Measurements from ENCODE around the gene KCTD14.

KCTD14 gene

DNA sequence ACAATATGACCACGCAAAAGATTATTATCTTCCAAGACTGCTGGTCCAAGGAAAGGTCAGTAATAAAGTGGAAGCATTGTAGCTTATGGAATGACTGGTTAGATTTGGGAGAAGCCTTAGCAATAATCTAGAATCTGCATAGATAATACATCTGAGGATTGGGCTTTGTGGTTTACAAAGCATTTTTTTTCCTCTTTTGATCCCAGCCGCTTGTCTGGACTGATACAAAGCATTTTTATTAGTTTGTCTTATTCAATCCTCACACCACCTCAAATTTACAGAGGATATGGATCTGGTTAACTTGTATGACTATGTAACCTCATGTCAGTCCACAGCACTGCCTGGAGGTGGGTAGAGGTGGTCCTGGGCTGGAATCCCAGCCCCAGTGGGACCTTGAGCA is 39.6 kb upstream of the KCTD14 start:
- Histone ChIP-seq H3K4me2 (ENCODE audit: low read length) (no peak overlapping the region), H3K9ac (ENCODE audit: low read length) (no peak overlapping the region), H3K27me3 (ENCODE audit: insufficient read depth, low read length) (no peaks in the 10 kb centered on the region), H2AFZ (ENCODE audit: low read length) (no peak overlapping the region), H3K4me3 (ENCODE audit: low read depth, low read length, poor library complexity, severe bottlenecking) (no peak overlapping the region), H4K20me1 (ENCODE audit: insufficient read depth, low read length) (no peaks in the 10 kb centered on the region), H3K36me3 (ENCODE audit: insufficient read depth, low read length) (peaks cover 4% of the 10 kb centered on the region), H3K9me2 (ENCODE audit: low read depth, low read length) (no peaks in the 10 kb centered on the region), H3K9me3 (ENCODE audit: low read length) (no peaks in the 10 kb centered on the region), H3K79me2 (ENCODE audit: insufficient read depth, low read length) (no peaks in the 10 kb centered on the region), H3K4me1 (ENCODE audit: insufficient read depth, low read length, severe bottlenecking) (no peaks in the 10 kb centered on the region), H3K27ac (ENCODE audit: low read depth, low read length, poor library complexity, severe bottlenecking) (no peak overlapping the region), H3F3A (ENCODE audit: insufficient read depth, low read length) (no peaks in the 10 kb centered on the region)
- TF ChIP-seq, protein P1, sequence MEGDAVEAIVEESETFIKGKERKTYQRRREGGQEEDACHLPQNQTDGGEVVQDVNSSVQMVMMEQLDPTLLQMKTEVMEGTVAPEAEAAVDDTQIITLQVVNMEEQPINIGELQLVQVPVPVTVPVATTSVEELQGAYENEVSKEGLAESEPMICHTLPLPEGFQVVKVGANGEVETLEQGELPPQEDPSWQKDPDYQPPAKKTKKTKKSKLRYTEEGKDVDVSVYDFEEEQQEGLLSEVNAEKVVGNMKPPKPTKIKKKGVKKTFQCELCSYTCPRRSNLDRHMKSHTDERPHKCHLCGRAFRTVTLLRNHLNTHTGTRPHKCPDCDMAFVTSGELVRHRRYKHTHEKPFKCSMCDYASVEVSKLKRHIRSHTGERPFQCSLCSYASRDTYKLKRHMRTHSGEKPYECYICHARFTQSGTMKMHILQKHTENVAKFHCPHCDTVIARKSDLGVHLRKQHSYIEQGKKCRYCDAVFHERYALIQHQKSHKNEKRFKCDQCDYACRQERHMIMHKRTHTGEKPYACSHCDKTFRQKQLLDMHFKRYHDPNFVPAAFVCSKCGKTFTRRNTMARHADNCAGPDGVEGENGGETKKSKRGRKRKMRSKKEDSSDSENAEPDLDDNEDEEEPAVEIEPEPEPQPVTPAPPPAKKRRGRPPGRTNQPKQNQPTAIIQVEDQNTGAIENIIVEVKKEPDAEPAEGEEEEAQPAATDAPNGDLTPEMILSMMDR (IDR thresholded peaks at IDR 0.05; ENCODE audit: low read length), result no peak
- TF ChIP-seq EZH2 (IDR thresholded peaks at IDR 0.05; ENCODE audit: borderline replicate concordance, low read length), result no peak

DNA sequence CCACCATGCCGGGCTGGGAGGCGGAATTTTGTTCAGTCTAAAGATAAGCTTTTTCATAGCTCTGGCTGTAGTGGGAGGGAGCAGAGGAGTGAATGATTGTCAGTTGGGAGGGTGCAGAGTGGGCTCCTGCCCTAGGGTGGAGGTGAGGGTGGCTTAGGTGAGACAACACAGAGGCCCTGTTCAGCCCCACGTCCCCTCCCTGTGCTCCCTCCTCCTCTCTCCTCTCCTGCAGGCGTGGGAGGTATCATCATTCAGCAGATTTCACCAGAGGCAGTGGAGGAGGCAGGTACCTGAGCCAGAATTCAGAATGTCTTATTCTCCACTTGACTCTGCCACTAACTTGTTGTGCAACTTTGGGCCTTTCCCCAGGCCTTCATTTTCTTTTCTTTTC is 38.8 kb upstream of the KCTD14 start:
- Histone ChIP-seq H3K9me3 (ENCODE audit: low read length) (no peaks in the 10 kb centered on the region), H3K79me2 (ENCODE audit: insufficient read depth, low read length) (no peaks in the 10 kb centered on the region), H3K27ac (ENCODE audit: low read depth, low read length, poor library complexity, severe bottlenecking) (no peak overlapping the region), H3K9me2 (ENCODE audit: low read depth, low read length) (no peaks in the 10 kb centered on the region), H3F3A (ENCODE audit: insufficient read depth, low read length) (no peaks in the 10 kb centered on the region), H3K27me3 (ENCODE audit: insufficient read depth, low read length) (no peaks in the 10 kb centered on the region), H3K36me3 (ENCODE audit: insufficient read depth, low read length) (no peaks in the 10 kb centered on the region), H3K4me3 (ENCODE audit: low read depth, low read length, poor library complexity, severe bottlenecking) (no peak overlapping the region), H3K4me2 (ENCODE audit: low read length) (no peak overlapping the region), H4K20me1 (ENCODE audit: insufficient read depth, low read length) (no peaks in the 10 kb centered on the region), H3K4me1 (ENCODE audit: insufficient read depth, low read length, severe bottlenecking) (no peaks in the 10 kb centered on the region), H3K9ac (ENCODE audit: low read length) (no peak overlapping the region), H2AFZ (ENCODE audit: low read length) (no peak overlapping the region)
- TF ChIP-seq EZH2 (IDR thresholded peaks at IDR 0.05; ENCODE audit: borderline replicate concordance, low read length), result no peak
- TF ChIP-seq, protein P1 (IDR thresholded peaks at IDR 0.05; ENCODE audit: low read length), result no peak

DNA sequence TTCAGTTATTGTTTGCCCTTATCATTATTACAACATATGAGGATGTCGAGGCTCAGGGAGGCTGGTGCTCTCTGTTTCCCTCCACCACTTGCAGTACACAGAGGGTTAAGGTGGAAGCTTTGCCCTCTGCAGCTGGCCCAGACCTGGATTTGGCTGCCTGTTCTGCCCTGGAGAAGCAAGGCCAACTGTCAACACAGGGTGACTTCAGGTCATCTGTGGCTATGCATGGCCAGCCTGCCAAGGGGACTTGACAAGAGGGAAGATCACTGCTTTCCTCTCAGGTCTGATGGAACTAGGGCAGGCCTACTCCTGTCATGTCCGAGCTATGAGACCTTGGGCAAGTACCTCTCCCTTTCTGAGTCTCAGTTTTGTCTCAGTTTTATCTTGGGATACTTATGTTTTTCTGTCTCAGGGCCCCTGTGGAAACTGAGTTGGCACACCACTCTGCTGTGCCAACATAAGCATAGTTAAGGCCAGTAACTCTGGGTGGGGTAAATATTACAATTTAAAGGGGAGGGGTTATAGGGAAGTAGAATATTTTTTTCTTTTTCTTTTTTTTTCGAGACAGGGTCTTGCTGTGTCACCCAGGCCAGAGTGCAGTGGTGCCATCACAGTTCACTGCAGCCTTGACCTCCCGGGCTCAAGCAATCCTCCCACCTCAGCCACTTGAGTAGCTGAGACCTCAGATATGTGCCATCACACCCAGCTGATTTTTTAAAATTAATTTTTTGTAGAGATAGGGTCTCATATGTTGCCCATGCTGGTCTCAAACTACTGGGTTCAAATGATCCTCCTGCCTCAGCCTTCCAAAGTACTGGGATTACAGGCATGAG is 38.2 kb upstream of the KCTD14 start:
- no peaks in the 10 kb centered on the region for H3K4me1 ChIP-seq (ENCODE audit: insufficient read depth, low read length, severe bottlenecking)
- H3K79me2 ChIP-seq (ENCODE audit: insufficient read depth, low read length), result no peaks in the 10 kb centered on the region
- H3K27me3 ChIP-seq (ENCODE audit: insufficient read depth, low read length), result no peaks in the 10 kb centered on the region
- no peaks in the 10 kb centered on the region for H3K9me2 ChIP-seq (ENCODE audit: low read depth, low read length)
- H3K27ac ChIP-seq (ENCODE audit: low read depth, low read length, poor library complexity, severe bottlenecking), result no peak overlapping the region
- no peak overlapping the region for H3K4me2 ChIP-seq (ENCODE audit: low read length)
- H3K4me3 ChIP-seq (ENCODE audit: low read depth, low read length, poor library complexity, severe bottlenecking), result no peak overlapping the region
- no peaks in the 10 kb centered on the region for H3K36me3 ChIP-seq (ENCODE audit: insufficient read depth, low read length)
- no peaks in the 10 kb centered on the region for H3F3A ChIP-seq (ENCODE audit: insufficient read depth, low read length)
- no peak overlapping the region for H2AFZ ChIP-seq (ENCODE audit: low read length)
- H4K20me1 ChIP-seq (ENCODE audit: insufficient read depth, low read length), result no peaks in the 10 kb centered on the region
- no peaks in the 10 kb centered on the region for H3K9me3 ChIP-seq (ENCODE audit: low read length)
- no peak for TF ChIP-seq EZH2 (IDR thresholded peaks at IDR 0.05; ENCODE audit: borderline replicate concordance, low read length)
- TF ChIP-seq, protein P1 (IDR thresholded peaks at IDR 0.05; ENCODE audit: low read length), result no peak
- no peak overlapping the region for H3K9ac ChIP-seq (ENCODE audit: low read length)
